Liver (tissue), 9 donors: ENCODE results near the gene APOE. TPM values are rescaled to one million over a fixed set of nuclear protein-coding genes. Genes with fewer than 3 reads are reported as not detected.

ENCODE experiments used
- DNase-seq: peaks from one replicate; pipeline ENCODE4 v3.0.0-alpha.2; 2017; ENCODE audit warnings: low spot score
- H3K27ac ChIP-seq, 2 donors: one replicate each; pipeline ENCODE4 v1.7.0; 2013; ENCODE audit warnings: inconsistent platforms in 2 of 2, low read length in 2 of 2, control low read depth in 1 of 2, low read depth in 1 of 2, mild to moderate bottlenecking in 1 of 2
- H3K27me3 ChIP-seq, 4 donors: one replicate each; pipeline versions ENCODE4 v1.6.1 to v1.7.0; 2013; ENCODE audit warnings: low read length in 3 of 4, inconsistent platforms in 1 of 4, mild to moderate bottlenecking in 1 of 4, moderate library complexity in 1 of 4; ENCODE audit not compliant: control insufficient read depth in 4 of 4, insufficient read depth in 4 of 4
- H3K36me3 ChIP-seq, 4 donors: one replicate each; pipeline versions ENCODE4 v1.6.1 to v1.7.0; 2013; ENCODE audit warnings: low read length in 3 of 4, mild to moderate bottlenecking in 3 of 4, low read depth in 1 of 4, moderate library complexity in 1 of 4; ENCODE audit not compliant: control insufficient read depth in 4 of 4, insufficient read depth in 3 of 4
- H3K4me1 ChIP-seq, 4 donors: one replicate each; pipeline versions ENCODE4 v1.6.1 to v1.7.0; 2013; ENCODE audit warnings: low read length in 3 of 4, mild to moderate bottlenecking in 3 of 4, moderate library complexity in 1 of 4; ENCODE audit not compliant: control insufficient read depth in 4 of 4, insufficient read depth in 4 of 4
- H3K4me3 ChIP-seq, 3 donors: one replicate each; pipeline versions ENCODE4 v1.6.1 to v1.7.0; 2013; ENCODE audit warnings: low read length in 3 of 3, control low read depth in 1 of 3, low read depth in 1 of 3, mild to moderate bottlenecking in 1 of 3
- H3K9ac ChIP-seq, 2 donors: one replicate each; pipeline ENCODE4 v1.7.0; 2013; ENCODE audit warnings: low read length in 2 of 2, mild to moderate bottlenecking in 2 of 2, moderate library complexity in 2 of 2, control low read depth in 1 of 2, low read depth in 1 of 2
- H3K9me3 ChIP-seq, 4 donors: one replicate each; pipeline versions ENCODE4 v1.6.1 to v1.7.0; 2013; ENCODE audit warnings: low read length in 3 of 4; ENCODE audit not compliant: control insufficient read depth in 4 of 4
- EGR1 ChIP-seq, 2 donors: IDR thresholded peaks; 2 replicates each; pipeline ENCODE4 v1.6.1; 2016 to 2018; ENCODE audit warnings: antibody characterized with exemption in 2 of 2, low read depth in 2 of 2
- FOXA1 ChIP-seq: IDR thresholded peaks from 2 replicates; pipeline ENCODE4 v1.6.1; 2016; ENCODE audit warnings: antibody characterized with exemption
- FOXA2 ChIP-seq: IDR thresholded peaks from 2 replicates; pipeline ENCODE4 v1.6.1; 2016; ENCODE audit warnings: antibody characterized with exemption
- GABPA ChIP-seq, 2 donors: IDR thresholded peaks in 1 of 2; conservative IDR thresholded peaks in 1 of 2; 2 replicates each; pipeline ENCODE4 v1.6.1; 2016; ENCODE audit warnings: antibody characterized with exemption in 2 of 2, mild to moderate bottlenecking in 1 of 2, moderate library complexity in 1 of 2
- HNF4A ChIP-seq, 2 donors: conservative IDR thresholded peaks; 2 replicates each; pipeline ENCODE4 v1.6.1; 2016; ENCODE audit warnings: antibody characterized with exemption in 2 of 2, mild to moderate bottlenecking in 2 of 2
- HNF4G ChIP-seq: IDR thresholded peaks from 2 replicates; pipeline ENCODE4 v1.6.1; 2016; ENCODE audit warnings: antibody characterized with exemption
- JUND ChIP-seq, 2 donors: IDR thresholded peaks; 2 replicates each; pipeline ENCODE4 v1.6.1; 2016; ENCODE audit warnings: antibody characterized with exemption in 2 of 2
- NR2F2 ChIP-seq: IDR thresholded peaks from 2 replicates; pipeline ENCODE4 v1.6.1; 2016; ENCODE audit warnings: antibody characterized with exemption
- RAD21 ChIP-seq, 2 donors: IDR thresholded peaks; 2 replicates each; pipeline ENCODE4 v1.6.1; 2016; ENCODE audit warnings: antibody characterized with exemption in 2 of 2, mild to moderate bottlenecking in 2 of 2
- RXRA ChIP-seq, 2 donors: IDR thresholded peaks; 2 replicates each; pipeline ENCODE4 v1.6.1; 2017 to 2018; ENCODE audit warnings: antibody characterized with exemption in 2 of 2, mild to moderate bottlenecking in 1 of 2
- SP1 ChIP-seq: IDR thresholded peaks from 2 replicates; pipeline ENCODE4 v1.6.1; 2018; ENCODE audit warnings: antibody characterized with exemption, mild to moderate bottlenecking
- TAF1 ChIP-seq: conservative IDR thresholded peaks from 2 replicates; pipeline ENCODE4 v1.6.1; 2016; ENCODE audit warnings: antibody characterized with exemption, mild to moderate bottlenecking
- YY1 ChIP-seq: IDR thresholded peaks from 2 replicates; pipeline ENCODE4 v1.6.1; 2016; ENCODE audit warnings: antibody characterized with exemption, mild to moderate bottlenecking
- WGBS: extraction: QIAGEN DNeasy Blood & Tissue Kit; methylation state at CpG from one replicate; pipeline ENCODE4 v1.1.7; 2013; 5-methylcytosine and 5-hydroxymethylcytosine counted together
- polyA plus RNA-seq, 2 donors: library from polyadenylated mRNA; stranded (reverse) in 1 of 2; unstranded in 1 of 2; fragments of 200-250 nt in 1 of 2; fragments of >200 nt in 1 of 2; fragmentation: Nextera tagmentation in 1 of 2; extraction: Ambion mirVana in 1 of 2; gene quantifications; one replicate each; pipeline versions ENCODE4 v1.2.1 to v1.2.3, GENCODE V29; 2013 to 2015
- total RNA-seq, 2 donors: library from RNA; depleted of rRNA; stranded (reverse); fragments of >200 nt; gene quantifications; one replicate each; pipeline ENCODE4 v1.2.3, GENCODE V29; 2014
- TF ChIP-seq, protein P1 (sequence below): IDR thresholded peaks from 2 replicates; pipeline ENCODE4 v1.6.1; 2016; ENCODE audit warnings: antibody characterized with exemption
- TF ChIP-seq, protein P2 (sequence below): IDR thresholded peaks from 2 replicates; pipeline ENCODE4 v1.6.1; 2016; ENCODE audit warnings: antibody characterized with exemption, mild to moderate bottlenecking
- TF ChIP-seq, protein P3 (sequence below): fragments of 150-350 bp; IDR thresholded peaks from 2 replicates; pipeline ENCODE4 v1.5.1; 2017; ENCODE audit warnings: improper control_type of control experiment, low read depth, low read length; ENCODE audit not compliant: missing input control
- TF ChIP-seq, protein P4 (sequence below): IDR thresholded peaks from 2 replicates; pipeline ENCODE4 v1.6.1; 2016; ENCODE audit warnings: antibody characterized with exemption
- TF ChIP-seq, protein P5 (sequence below): IDR thresholded peaks from 2 replicates; pipeline ENCODE4 v1.6.1; 2016; ENCODE audit warnings: antibody characterized with exemption
- donor health status: healthy.
- donor health status: healthy.
- donor health status: healthy.
- donor health status: healthy.
- donor health status: healthy.

APOE gene
- total and polyA plus RNA-seq, 4 donors: 1,884 to 5,263 (median 3,713) TPM

DNA sequence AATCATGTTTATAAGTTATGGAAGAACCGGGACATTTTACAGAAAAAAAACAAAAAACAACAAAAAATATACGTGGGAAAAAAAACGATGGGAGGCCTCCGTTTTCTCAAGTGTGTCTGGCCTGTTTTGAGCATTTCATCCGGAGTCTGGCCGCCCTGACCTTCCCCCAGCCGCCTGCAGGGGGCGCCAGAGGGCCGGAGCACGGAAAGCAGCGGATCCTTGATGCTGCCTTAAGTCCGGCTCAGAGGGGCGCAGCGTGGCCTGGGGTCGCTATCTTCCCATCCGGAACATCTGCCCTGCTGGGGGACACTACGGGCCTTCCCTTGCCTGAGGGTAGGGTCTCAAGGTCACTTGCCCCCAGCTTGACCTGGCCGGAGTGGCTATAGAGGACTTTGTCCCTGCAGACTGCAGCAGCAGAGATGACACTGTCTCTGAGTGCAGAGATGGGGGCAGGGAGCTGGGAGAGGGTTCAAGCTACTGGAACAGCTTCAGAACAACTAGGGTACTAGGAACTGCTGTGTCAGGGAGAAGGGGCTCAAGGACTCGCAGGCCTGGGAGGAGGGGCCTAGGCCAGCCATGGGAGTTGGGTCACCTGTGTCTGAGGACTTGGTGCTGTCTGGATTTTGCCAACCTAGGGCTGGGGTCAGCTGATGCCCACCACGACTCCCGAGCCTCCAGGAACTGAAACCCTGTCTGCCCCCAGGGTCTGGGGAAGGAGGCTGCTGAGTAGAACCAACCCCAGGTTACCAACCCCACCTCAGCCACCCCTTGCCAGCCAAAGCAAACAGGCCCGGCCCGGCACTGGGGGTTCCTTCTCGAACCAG lies 1.8 kb upstream of the APOE start (continued):
- TF ChIP-seq, protein P1, sequence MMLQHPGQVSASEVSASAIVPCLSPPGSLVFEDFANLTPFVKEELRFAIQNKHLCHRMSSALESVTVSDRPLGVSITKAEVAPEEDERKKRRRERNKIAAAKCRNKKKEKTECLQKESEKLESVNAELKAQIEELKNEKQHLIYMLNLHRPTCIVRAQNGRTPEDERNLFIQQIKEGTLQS: no peak
- TF ChIP-seq EGR1 (IDR thresholded peaks at IDR 0.05; ENCODE audit: low read depth in 2 of 2) (no peak), GABPA (IDR thresholded peaks at IDR 0.05 in 1 of 2, conservative IDR thresholded peaks at IDR 0.05 in 1 of 2) (no peak), FOXA1 (no peak), TAF1 (no peak), RAD21 (IDR thresholded peaks at IDR 0.05) (peak; percentile 91 to 92), YY1 (peak; percentile 14), NR2F2 (peak; percentile 77)

DNA sequence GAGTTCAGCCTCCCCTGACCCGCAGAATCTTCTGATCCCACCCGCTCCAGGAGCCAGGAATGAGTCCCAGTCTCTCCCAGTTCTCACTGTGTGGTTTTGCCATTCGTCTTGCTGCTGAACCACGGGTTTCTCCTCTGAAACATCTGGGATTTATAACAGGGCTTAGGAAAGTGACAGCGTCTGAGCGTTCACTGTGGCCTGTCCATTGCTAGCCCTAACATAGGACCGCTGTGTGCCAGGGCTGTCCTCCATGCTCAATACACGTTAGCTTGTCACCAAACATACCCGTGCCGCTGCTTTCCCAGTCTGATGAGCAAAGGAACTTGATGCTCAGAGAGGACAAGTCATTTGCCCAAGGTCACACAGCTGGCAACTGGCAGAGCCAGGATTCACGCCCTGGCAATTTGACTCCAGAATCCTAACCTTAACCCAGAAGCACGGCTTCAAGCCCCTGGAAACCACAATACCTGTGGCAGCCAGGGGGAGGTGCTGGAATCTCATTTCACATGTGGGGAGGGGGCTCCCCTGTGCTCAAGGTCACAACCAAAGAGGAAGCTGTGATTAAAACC lies 1.1 kb upstream of the APOE start:
- Histone ChIP-seq H3K9me3 (no peaks in the 10 kb centered on the region), H3K9ac (peak overlapping the region; percentile 10 to 57), H3K4me1 (peaks cover 13 to 64% (median 42%) of the 10 kb centered on the region in 4 donors), H3K27ac (peak overlapping the region; percentile 78 to 88), H3K4me3 (peak overlapping the region; percentile 20 to 70 (median 55)), H3K36me3 (peaks cover 0 to 26% (median 4%) of the 10 kb centered on the region in 4 donors), H3K27me3 (no peaks in the 10 kb centered on the region)
- TF ChIP-seq YY1: no peak
- peak; percentile 23 to 44 for TF ChIP-seq RAD21 (IDR thresholded peaks at IDR 0.05)
- no peak for TF ChIP-seq SP1
- TF ChIP-seq FOXA2: no peak
- TF ChIP-seq GABPA (IDR thresholded peaks at IDR 0.05 in 1 of 2, conservative IDR thresholded peaks at IDR 0.05 in 1 of 2): no peak
- TF ChIP-seq, protein P2, sequence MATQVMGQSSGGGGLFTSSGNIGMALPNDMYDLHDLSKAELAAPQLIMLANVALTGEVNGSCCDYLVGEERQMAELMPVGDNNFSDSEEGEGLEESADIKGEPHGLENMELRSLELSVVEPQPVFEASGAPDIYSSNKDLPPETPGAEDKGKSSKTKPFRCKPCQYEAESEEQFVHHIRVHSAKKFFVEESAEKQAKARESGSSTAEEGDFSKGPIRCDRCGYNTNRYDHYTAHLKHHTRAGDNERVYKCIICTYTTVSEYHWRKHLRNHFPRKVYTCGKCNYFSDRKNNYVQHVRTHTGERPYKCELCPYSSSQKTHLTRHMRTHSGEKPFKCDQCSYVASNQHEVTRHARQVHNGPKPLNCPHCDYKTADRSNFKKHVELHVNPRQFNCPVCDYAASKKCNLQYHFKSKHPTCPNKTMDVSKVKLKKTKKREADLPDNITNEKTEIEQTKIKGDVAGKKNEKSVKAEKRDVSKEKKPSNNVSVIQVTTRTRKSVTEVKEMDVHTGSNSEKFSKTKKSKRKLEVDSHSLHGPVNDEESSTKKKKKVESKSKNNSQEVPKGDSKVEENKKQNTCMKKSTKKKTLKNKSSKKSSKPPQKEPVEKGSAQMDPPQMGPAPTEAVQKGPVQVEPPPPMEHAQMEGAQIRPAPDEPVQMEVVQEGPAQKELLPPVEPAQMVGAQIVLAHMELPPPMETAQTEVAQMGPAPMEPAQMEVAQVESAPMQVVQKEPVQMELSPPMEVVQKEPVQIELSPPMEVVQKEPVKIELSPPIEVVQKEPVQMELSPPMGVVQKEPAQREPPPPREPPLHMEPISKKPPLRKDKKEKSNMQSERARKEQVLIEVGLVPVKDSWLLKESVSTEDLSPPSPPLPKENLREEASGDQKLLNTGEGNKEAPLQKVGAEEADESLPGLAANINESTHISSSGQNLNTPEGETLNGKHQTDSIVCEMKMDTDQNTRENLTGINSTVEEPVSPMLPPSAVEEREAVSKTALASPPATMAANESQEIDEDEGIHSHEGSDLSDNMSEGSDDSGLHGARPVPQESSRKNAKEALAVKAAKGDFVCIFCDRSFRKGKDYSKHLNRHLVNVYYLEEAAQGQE: no peak
- TF ChIP-seq HNF4A (conservative IDR thresholded peaks at IDR 0.05): no peak
- TF ChIP-seq RXRA (IDR thresholded peaks at IDR 0.05): no peak
- TF ChIP-seq, protein P3, sequence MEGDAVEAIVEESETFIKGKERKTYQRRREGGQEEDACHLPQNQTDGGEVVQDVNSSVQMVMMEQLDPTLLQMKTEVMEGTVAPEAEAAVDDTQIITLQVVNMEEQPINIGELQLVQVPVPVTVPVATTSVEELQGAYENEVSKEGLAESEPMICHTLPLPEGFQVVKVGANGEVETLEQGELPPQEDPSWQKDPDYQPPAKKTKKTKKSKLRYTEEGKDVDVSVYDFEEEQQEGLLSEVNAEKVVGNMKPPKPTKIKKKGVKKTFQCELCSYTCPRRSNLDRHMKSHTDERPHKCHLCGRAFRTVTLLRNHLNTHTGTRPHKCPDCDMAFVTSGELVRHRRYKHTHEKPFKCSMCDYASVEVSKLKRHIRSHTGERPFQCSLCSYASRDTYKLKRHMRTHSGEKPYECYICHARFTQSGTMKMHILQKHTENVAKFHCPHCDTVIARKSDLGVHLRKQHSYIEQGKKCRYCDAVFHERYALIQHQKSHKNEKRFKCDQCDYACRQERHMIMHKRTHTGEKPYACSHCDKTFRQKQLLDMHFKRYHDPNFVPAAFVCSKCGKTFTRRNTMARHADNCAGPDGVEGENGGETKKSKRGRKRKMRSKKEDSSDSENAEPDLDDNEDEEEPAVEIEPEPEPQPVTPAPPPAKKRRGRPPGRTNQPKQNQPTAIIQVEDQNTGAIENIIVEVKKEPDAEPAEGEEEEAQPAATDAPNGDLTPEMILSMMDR: peak; percentile 33
- TF ChIP-seq JUND (IDR thresholded peaks at IDR 0.05): no peak
- TF ChIP-seq, protein P4, sequence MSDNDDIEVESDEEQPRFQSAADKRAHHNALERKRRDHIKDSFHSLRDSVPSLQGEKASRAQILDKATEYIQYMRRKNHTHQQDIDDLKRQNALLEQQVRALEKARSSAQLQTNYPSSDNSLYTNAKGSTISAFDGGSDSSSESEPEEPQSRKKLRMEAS: no peak
- no peak for TF ChIP-seq NR2F2
- no peak for TF ChIP-seq FOXA1
- TF ChIP-seq, protein P1: no peak
- TF ChIP-seq, protein P5, sequence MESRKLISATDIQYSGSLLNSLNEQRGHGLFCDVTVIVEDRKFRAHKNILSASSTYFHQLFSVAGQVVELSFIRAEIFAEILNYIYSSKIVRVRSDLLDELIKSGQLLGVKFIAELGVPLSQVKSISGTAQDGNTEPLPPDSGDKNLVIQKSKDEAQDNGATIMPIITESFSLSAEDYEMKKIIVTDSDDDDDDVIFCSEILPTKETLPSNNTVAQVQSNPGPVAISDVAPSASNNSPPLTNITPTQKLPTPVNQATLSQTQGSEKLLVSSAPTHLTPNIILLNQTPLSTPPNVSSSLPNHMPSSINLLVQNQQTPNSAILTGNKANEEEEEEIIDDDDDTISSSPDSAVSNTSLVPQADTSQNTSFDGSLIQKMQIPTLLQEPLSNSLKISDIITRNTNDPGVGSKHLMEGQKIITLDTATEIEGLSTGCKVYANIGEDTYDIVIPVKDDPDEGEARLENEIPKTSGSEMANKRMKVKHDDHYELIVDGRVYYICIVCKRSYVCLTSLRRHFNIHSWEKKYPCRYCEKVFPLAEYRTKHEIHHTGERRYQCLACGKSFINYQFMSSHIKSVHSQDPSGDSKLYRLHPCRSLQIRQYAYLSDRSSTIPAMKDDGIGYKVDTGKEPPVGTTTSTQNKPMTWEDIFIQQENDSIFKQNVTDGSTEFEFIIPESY: no peak
- no peak for TF ChIP-seq HNF4G
- TF ChIP-seq TAF1: no peak
- DNase-seq: no peak
- 29% methylated on average over 12 of the region's 12 CpGs for WGBS
